HG03060 (cell line): ENCODE measurements around the gene MCRIP2.

Experiments
- ATAC-seq: cut with Tn5 transposase; IDR thresholded peaks from one replicate; pipeline ENCODE4 v1.9.1; 2021; ENCODE audit warnings: low read depth, moderate number of reproducible peaks; ENCODE audit not compliant: unreplicated experiment

Gene MCRIP2

GRCh38 chr16:631808-632358 is 9.7 kb upstream of the MCRIP2 start:
- no peak for ATAC-seq

GRCh38 chr16:632486-633335 is 8.9 kb upstream of the MCRIP2 start:
- ATAC-seq, result no peak

GRCh38 chr16:633336-634050 is 8.1 kb upstream of the MCRIP2 start:
- ATAC-seq, result no peak

- no peak for ATAC-seq
These were observed 7.5 kb upstream of the MCRIP2 start for GRCh38 chr16:634051-634670.

- no peak for ATAC-seq
These were observed 6.6 kb upstream of the MCRIP2 start for GRCh38 chr16:634996-635395.

GRCh38 chr16:635573-636205 is 5.9 kb upstream of the MCRIP2 start:
- no peak for ATAC-seq

- peak; percentile 53 for ATAC-seq
These were observed 5.2 kb upstream of the MCRIP2 start, which contains the start of gene METTL26 for GRCh38 chr16:636206-637080. Gene METTL26 (minus strand): TSS chr16:636305. CDS start chr16:636290, 15 bp downstream.

GRCh38 chr16:637081-638018 is 4.3 kb upstream of the MCRIP2 start:
- ATAC-seq, result no peak

- ATAC-seq, result no peak
These were observed 3.5 kb upstream of the MCRIP2 start for GRCh38 chr16:638034-638543.

GRCh38 chr16:638836-639235 is 2.8 kb upstream of the MCRIP2 start:
- ATAC-seq, result no peak

- no peak for ATAC-seq
These were observed 1.0 kb upstream of the MCRIP2 start for GRCh38 chr16:640614-641013.

GRCh38 chr16:642189-643049 is 791 bp downstream of the MCRIP2 start:
- no peak for ATAC-seq

- ATAC-seq, result no peak
These were observed 1.4 kb downstream of the MCRIP2 start for GRCh38 chr16:643050-643368.

GRCh38 chr16:644556-644955 is 2.9 kb downstream of the MCRIP2 start:
- ATAC-seq, result no peak

GRCh38 chr16:645852-646678 is 4.4 kb downstream of the MCRIP2 start:
- ATAC-seq, result no peak

- no peak for ATAC-seq
These were observed 5.1 kb downstream of the MCRIP2 start for GRCh38 chr16:646679-647172.
